Measurements from ENCODE around the gene PRPF40A. TPM values are rescaled to one million over a fixed set of nuclear protein-coding genes. Genes with fewer than 3 reads are reported as not detected.

The PRPF40A gene
- total RNA-seq, 1 donor from 2014 or later, result 59.2 TPM

DNA sequence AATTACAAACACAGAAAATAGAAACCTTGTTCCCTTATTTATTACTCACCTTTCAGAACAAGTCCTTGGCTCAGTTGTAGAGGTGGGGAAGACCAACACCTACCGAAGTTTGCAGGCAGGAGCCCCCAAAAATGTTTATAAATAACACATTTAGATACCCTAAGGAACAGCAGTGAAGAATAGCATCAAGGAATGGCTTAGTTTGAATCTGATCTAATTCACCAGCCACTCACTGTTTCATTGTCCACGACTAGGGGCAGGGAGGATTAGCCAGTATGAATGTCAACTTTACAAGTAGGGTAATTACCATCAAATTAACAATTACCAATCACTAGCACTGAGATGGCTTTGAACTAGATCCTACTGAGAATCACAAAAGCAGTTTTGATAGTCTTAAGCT, 65.4 kb downstream of the PRPF40A start:
- DNase-seq (ENCODE audit: low spot score), result no peak

DNA sequence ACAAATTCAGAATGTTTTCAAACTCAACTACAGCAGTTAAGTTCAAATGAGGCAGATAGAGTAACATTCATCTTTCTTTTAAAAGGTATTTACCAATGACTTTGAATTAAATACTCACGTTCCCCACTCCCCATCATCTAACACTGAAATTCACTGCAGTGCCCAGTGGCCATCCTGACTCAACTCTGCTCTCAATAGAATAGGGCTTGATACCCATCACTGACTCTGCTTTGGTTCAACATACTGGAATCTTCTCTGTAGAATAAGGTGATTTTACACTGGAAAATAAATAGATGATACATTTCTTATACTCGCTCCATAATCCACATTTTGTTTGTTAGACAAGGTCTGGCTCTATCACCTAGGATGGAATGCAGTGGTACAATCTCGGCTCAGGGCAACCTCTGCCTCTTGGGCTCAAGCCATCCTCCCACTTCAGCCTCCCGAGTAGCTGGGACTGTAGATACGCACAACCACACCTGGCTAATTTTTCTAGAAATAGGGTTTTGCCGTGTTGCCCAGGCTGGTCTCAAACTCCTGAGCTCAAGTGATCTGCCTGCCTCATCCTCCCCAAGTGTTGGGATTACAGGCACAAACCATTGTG, 66.4 kb downstream of the PRPF40A start:
- no peak for DNase-seq (ENCODE audit: low spot score)

DNA sequence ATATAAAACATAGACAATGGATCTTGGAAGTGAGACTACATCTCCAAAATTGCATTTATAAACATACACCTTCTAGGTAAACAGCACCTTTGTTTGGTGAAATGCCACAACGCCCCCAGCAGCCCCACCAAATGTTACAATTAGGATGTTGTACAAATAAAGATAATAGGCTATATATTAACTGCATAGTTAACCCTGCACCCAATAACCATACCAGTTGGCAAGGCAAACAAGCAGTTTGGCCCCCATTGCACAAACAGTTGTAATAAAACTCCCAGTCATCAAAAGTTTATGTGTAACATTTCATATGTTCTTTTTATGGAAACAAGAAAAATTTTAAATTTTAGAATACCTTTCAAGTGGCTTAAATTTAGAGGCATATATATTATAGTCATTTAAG, 67.3 kb downstream of the PRPF40A start:
- no peak for DNase-seq (ENCODE audit: low spot score)

DNA sequence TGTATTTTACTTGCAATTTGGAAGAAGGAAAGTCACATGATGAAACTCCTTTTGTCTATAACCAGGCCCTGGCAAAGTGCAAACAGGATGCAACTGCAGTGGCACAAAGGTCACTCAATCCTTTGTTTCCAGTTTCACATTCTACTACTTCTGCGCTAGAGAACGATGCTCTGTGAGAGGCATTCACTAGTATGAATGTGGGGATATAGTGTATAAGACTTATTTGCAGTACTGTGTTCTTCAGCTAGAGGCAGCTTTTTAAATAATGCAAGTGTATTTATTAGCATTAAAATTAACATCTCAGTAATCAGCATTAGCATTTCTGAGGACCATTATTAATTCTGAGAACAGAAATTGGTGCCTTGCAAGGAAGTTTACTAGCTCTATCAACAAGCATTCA, 68.9 kb downstream of the PRPF40A start:
- no peak for DNase-seq (ENCODE audit: low spot score)

DNA sequence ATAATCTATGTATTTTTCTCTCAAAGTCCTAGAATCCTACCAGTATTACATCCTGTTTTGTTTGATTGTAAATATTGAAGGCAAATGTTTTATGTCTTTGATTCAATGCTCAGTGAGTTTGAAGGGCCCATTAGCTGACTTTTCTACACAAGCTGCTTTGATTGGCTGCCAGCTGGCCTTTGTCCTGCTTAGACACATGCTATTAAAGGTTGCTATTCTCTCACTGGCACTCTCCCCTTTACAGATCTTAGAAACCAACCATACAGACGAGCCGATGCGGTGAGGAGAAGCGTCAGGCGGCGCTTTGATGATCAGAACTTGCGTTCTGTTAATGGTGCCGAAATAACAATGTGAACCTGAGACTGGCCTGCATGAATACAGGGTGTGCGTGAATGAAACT, 69.7 kb downstream of the PRPF40A start:
- peak; percentile 21 for DNase-seq (ENCODE audit: low spot score)

DNA sequence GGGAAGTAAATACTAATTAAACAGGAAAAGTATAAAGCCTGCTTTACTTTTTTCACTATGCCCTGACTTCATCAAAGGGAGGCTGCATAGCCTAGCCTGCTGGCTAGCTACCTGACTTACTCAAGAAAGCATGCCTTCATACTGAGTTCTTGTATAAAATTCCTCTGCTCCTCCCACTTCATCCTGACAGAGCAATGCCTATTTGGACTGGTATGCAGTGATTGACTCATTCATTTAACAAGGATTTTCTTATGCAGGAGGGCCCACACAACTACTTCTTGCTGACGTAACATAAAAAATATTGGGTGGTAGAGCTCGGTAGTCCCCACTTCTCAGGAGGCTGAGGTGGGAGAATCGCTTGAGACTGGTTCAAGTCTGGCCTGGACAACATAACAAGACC, 70.5 kb downstream of the PRPF40A start:
- DNase-seq (ENCODE audit: low spot score), result no peak

DNA sequence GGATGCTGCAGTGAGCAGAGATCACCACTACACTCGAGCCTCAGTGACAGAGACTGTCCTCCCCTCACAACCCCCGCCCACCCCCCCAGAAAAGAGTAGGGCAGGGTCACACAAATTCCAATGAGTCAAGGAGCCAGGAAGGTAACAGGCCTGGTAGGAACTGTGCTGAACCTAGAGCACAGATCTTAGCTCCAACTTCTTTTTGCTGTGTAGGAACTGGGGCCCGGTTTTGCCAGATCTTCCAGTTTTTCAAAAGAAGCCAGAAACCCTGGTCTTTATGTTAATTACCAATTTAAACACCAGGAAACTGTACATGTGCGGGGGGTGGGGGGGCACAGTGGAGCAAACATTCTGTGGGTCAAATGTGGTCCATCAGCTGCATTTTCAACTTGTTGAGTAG, 71.0 kb downstream of the PRPF40A start:
- DNase-seq (ENCODE audit: low spot score), result no peak

DNA sequence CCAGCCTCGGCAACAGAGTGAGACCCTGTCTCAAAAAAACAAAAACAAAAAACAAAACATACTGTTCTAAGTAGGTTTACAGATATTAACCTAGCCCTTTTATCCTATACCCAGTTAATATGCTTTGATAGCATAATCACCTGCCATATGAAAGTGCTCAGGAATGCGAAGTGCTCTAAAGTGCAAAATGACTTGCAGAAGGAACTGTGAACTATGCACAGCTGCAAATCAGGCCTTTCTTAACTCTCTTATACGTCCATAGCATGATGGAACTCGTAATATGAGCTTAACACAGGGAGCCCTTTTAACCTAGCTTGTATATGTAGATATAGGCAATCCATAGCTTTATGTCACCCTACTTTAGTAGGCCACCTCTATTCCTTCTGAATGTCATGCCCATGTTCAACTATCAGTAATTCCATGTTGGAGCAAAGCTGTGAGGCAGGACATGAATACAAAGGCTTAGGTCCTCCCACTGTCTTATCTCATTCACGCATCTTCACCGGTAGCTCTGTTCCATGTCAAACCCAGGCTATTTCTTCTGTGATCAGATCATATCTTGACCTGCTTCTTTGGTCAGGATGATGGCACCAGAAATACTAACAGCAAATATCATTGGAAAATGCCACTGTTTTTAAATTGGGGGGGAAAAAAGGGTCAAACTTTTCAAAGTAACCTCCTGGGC, 72.9 kb downstream of the PRPF40A start:
- no peak for DNase-seq (ENCODE audit: low spot score)

DNA sequence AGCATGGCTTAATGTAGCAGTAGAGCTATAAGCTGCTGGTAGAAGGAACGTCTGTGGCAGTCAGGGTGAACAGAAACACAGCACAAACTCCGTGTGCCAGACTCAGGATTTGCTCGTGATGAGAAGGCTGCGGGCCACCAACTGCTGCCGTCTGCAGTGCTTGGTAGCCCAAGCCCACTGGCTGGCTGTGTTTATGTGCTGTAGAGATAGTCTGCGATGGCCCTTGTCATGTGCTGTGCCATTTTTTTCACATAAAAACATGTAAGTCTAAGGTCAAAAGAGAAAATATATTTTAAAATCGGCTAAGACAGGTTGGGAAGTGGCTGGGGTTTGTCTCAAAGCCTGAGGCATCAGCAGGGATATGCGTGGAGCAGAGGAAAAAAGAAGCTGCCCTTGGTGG, 78.7 kb downstream of the PRPF40A start:
- DNase-seq (ENCODE audit: low spot score), result no peak

DNA sequence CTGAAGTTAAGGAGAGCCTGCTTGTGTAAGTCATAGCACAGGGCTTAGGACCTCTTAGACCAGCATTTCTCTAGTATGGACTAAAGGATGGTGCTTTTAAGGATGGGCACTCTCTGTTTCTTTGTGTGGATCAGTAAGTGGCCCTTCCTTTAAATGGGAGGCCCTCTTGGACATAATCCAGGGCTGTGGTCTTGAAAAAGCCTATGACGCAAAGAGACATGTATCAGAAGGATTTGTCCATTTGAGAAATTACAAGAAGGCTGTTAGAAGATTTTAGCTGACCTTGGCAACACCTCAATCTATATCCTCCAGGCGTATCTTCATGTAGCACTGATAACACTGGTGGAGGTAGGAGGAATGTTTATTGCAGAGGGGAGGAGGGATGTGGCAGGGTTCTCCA, 79.2 kb downstream of the PRPF40A start:
- DNase-seq (ENCODE audit: low spot score), result no peak

DNA sequence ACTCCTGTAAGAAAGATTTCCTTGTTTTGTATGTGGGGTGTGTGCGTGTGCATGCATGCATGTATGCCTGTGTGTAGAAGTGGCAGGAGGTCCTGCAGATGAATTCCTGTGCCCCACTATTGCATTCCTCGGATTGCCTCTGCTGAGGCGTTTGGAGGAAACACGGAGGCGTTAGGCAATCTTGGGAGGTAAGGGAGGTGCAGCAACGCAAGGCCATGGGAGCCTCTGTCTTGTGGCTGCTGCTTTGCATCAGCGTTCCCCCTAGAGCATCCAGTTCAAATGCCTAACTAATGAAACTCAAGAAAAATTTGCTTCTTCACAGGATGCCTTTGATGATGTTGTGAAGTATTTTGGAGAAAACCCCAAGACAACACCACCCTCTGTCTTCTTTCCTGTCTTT, 80.0 kb downstream of the PRPF40A start:
- no peak for DNase-seq (ENCODE audit: low spot score)

DNA sequence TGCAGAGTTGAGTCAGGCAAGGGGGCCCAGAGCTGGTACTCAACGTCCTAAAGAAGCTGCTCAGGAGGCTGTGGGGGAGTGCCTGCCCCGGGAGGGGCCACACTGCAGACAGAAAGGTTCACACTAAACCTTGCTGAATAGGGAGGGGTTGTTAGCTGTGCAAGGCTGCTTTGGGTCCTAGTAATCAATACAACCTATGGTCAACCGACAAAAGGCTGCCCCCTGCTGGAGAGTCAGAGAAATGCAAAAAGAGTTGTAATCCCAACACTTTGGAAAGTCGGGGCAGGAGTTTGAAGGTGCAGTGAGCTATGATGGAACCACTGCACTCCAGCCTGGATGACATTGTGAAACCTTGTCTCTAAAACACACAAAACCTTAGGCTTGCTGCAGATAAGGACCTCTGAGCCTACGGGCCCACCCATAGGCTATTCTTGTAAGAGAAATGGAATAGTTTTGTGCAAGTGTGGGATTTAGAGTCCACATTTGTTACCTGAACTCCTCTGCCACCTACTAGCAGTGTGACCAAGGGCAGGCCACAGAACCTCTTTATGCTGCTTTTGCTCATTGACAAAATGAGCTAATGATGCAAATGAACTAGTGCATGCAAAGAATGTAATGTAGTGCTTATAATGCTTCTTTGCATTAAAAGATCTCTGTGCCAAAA, 81.5 kb downstream of the PRPF40A start:
- DNase-seq (ENCODE audit: low spot score), result peak; percentile 59

DNA sequence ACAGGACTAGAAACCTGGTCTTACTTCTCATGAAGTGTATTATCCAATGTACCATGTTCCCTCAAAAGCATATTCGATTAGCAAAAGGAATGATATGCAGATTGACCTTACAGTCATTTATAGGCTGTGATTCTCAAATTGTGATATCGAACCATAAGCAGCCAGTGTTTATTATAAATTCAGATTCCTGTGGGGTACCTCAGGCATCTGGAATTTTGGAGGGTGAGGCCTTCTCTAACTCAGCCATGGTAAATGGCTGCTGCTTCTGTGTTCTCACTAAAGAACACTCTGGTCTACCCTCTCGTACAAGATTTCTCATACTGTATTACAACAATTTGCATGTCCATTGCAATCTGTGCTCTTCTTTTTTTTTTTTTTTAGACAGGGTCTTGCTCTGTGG, 84.5 kb downstream of the PRPF40A start:
- no peak for DNase-seq (ENCODE audit: low spot score)

DNA sequence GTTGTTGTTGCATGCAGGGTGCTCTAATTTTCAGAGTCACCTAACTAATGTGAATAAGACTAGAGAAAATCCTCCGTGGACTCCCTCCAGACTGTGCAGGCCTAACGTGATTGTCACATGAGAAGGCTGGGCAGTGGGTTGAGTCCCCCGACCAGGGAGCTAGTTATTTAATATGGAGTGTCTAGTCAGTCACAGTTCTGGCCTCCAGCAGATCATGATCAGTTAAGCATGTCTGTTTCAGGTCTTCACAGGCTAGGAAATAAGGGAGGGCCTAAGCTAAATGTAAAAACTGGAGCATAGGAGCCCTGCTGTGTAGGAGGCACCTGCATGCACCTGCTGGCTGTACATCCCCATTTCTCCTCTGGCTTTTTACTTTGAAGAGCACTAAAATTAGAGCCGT, 86.8 kb downstream of the PRPF40A start:
- DNase-seq (ENCODE audit: low spot score), result no peak

DNA sequence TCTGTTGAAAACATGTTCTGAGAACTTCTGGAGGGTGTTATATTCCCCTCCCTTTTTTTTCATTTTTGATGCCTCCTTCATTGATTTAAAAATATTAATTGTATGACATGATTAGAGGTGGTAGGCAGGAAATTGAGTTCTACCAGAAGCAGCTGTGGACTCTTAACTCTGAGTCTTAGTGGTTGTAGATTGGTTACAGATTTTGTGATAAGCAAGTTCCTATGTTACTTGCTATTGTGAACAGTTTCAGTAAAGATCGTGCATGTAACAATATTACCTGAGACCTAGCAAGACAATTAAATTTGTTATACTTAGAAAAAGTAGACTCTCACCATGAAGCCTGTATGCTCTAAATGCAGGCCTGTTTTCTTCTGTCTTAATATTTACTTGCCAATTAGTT, 88.1 kb downstream of the PRPF40A start:
- no peak for DNase-seq (ENCODE audit: low spot score)

DNA sequence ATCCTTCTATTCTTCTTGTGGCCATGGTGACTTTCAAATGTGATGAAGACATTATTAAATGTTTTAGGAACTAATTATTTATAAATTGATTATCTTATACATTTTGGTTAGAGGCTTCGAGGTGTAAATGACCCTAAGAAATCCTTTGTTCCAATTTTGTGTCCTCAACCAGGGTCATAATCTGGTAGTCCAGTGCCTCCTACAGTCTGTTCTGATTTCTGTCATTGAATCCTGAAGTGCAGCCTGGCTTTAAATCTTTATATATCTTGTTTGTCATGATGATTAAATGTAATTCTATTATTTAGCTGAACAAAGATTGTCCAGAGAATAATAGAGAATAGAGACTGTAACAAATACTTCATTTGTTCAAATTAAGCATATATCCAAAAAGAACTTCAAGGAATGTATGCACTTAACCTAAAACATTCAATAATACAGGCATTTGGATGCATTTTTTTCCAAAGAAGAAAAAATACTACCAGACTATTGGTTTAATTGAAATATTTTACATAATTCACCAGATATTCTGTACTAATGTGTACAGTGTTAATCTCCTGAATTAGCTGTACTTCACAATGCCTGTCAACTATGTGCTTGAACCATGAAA, 89.8 kb downstream of the PRPF40A start:
- DNase-seq (ENCODE audit: low spot score), result no peak

DNA sequence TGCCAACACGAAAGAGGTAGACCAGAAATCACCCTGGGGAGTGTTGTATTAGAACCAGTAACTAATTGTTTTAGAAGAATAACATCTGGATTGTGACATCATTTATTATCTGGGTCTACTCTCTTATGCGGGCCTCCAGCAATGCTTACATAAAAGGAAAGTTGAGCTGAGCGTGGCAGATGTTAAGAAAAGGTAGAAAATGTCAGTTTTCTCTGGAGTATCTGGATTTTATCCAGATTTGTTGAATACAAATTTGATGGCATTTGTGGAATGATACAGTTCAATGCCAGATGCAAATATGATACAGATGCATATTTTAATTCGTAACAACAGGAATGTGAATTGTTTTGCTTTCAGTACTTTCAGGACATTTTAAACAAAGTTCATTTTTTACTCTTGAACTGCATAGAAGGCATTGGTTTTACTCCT, 90.3 kb downstream of the PRPF40A start:
- DNase-seq (ENCODE audit: low spot score), result no peak

DNA sequence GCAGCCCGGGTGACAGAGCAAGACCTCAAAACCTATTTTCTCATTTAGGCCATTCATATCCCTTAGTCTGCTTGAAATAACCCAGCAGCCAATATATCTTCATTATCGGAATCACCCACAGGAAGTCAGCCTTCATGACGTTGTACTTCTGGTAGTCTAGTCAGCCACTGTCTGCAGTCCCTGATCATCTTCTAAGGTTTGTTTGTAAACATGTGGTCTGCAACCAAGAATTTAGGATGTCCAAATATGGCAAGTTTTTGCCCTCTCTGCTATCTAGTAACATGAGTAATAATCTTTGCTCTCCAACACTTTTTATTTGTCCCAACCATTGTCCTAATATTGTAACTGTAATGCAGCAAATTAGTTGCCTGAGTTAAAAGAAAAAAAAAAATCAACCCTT, 92.5 kb downstream of the PRPF40A start:
- no peak for DNase-seq (ENCODE audit: low spot score)

DNA sequence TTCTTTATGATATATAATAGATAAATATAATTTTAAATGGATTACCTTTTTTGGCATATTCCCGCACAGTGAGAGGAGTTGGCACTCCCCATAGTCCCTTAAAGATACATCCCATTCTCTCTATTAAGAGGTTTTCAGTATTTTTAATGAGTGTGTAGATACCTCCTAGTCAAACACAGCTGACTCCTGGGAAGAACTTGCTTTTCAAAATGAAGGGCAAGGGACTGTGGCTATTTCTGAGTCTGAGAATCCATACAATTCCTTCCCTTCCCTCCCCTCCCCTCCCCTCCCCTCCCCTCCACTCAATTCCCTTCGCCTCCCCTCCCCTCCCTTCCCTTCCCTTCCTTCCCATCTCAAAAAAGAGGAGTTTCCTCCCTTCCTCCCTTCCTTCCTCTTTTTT, 93.5 kb downstream of the PRPF40A start:
- DNase-seq (ENCODE audit: low spot score), result no peak

DNA sequence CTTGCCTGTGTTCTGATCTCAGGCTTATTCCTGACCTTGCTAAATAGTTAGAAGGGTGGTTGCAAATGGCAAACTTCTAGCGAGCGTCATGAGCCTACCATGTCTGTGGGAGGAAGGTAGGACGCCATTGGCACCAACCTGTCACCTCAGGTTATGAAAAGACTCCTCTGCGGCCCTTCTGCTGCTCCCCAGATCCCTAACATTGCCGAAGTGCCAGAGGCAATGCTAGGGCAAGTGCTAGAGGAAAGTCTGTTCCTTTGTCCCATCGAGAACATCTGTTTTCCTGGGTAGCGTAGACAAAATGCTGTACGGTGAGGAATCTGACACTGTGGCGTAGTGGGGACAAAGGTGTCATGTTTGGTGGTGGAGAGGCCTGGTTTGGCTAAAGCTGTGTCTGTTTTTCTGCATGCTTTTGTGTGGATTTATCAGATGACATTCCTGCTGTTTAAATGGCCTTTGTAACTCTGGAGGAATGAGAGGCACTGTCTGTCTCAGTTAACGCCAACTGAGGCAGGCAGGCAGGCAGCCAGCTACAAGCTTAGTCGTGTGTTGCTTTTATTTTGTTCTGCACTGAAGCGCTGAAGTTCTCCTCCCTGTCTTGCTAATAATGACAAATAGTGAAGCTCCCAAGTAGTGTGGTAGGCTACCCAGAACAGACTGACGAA, 94.1 kb downstream of the PRPF40A start:
- DNase-seq (ENCODE audit: low spot score), result no peak

DNA sequence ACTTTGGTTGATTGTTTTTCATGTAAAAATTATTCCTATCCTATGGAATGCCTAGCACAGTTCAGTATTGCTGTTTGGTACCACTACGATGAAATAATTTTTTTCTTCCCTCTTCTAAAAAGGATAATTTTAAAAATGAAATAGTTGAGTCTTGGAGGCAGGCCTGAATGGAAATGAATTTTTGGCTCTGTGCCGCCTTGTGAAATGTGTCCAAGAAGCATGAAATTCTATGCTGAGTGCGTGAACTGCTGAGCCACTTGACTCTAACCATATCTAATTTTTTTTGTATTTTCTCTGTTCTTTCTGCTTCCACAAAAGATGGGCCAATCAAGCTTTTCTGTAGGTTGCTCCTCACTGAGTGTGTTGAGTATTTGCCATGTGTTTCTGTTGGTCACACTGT, 95.0 kb downstream of the PRPF40A start:
- no peak for DNase-seq (ENCODE audit: low spot score)

DNA sequence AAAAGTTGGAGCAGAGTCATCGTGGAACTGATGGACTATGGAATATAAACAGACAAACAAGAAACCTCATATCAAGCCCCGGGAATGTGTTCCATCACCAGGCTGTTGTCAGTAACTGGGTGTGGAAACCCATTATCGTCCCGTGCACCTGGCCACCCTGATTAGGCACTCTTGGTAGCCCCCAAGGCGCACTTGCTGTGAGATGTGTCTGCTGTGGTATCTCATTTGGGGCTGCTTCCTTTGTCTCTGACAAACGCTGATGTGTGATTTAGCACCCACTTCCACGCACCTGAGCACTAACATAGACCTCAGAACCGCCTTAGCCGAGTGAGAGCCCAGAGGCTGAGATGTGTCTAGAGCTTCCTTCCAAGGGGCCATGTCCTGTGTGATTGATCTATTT, 96.3 kb downstream of the PRPF40A start:
- DNase-seq (ENCODE audit: low spot score), result no peak

Measured in mucosa of gallbladder (tissue), 1 donor.